HG03025 (cell line): ENCODE results near the gene IPO13.

ENCODE experiments used
- ATAC-seq: cut with Tn5 transposase; IDR thresholded peaks from one replicate; pipeline ENCODE4 v1.9.1; 2021; ENCODE audit warnings: mild to moderate bottlenecking, moderate library complexity; ENCODE audit not compliant: unreplicated experiment, low FRiP score

The IPO13 gene

DNA sequence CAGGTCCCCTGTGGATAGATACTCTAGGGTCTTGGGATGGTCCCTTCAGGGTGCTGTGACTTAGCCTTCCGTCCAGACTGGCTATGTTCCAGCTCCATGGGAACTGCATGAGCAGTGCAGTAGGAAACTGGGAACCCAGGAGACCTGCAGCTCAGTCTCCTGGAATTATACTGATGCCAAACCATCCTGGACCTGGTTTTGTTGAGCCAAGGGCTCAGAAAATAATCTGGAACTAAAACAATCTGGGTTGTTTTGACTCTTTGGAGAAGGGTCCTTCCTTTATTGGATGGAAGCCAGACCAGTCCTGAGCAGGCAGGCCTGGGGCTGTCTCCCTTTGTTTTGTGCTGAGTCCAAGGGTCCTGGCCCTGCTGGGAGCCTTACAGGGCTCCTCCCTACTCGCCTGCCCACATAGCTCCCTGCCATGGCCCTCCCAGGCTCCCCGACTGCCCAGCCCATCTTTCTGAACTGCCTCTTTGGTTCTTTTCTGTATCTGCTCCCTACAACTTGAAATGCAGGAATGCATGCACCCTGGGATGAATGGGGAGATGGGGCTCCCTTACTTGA, 1.2 kb downstream of the IPO13 start:
- no peak for ATAC-seq

DNA sequence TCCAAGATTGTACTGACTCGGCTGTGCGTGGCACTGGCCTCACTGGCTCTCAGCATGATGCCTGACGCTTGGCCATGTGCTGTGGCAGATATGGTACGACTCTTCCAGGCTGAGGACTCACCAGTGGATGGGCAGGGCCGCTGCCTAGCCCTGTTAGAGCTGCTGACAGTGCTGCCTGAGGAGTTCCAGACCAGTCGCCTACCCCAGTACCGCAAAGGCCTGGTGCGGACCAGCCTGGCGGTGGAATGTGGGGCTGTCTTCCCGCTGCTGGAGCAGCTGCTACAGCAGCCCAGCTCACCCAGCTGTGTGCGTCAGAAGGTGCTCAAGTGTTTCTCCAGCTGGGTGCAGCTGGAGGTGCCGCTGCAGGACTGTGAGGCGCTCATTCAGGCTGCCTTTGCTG, 2.9 kb downstream of the IPO13 start:
- ATAC-seq, result no peak

DNA sequence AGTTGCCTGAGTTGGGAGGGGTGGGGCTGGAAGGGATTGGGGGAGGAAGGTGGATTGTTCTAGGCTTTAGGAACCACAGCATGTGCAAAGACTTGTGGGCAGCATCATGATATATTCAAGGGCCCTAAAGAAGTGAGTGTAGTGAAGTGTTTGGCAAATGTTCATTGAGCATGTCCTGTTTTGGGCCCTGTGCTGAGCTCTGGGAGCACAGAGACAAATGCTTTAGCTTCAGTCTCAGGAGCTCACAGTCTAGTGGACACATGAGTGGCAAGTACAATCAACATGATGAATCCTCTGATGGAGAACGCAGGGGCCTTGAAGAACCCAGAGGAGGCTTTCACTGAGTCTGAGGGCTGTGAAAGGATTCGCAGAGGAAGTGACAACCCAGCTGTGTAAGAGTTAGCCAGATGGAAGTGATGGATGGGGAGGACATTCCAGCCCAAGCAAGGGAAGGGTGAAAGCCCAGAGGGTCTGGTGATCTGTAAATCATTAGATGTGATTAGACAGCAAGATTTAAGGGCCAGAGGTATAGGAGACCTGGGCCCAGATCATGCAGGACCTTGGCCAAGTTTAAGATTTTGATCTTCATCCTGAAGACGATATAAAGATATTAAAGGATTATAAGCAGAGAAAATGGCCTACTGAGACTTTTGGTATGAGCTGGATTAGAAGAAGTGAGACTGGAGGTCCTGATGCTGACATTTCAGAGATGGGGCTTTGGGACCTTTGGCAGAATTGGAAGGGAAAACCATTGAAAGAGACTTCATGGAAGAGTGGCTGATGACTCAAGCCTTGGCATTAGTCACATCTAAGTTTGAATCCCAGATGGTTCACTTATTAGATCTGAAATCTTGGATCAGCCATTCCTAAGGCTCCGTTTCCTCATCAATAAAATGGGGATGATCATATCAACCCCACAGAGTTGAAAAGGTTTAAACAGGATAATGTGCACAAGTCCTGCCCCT, 4.6 kb downstream of the IPO13 start:
- ATAC-seq, result no peak

DNA sequence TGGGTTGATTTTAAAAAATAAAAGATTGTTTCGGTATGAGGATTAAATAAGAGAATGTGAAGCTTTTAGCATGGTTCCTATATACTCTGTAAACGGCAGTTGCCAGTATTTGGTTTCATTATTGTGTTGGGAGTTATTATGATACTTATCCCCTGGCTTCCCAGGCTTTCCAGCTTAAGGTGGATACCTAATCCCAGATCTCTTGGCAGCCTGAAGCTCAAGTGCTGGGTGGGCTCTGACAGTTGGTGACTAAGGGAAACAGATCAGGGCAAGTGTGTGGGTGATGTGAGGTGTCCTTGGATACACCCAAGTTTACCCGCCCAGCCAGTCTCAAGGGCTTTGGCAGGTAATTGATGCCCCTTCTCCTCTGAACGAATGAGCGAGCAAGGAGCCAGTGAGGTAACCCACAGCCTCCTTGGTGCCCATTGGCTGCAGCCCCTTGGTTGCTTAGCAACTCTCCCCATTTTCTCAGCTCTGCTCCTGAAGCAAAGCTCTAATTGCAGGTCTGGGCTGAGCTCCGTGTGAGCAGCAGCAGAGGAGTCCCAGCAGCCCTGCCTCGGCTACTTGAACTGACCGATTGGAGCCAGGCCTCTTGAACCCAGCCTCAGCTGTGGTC, 6.1 kb downstream of the IPO13 start:
- no peak for ATAC-seq

DNA sequence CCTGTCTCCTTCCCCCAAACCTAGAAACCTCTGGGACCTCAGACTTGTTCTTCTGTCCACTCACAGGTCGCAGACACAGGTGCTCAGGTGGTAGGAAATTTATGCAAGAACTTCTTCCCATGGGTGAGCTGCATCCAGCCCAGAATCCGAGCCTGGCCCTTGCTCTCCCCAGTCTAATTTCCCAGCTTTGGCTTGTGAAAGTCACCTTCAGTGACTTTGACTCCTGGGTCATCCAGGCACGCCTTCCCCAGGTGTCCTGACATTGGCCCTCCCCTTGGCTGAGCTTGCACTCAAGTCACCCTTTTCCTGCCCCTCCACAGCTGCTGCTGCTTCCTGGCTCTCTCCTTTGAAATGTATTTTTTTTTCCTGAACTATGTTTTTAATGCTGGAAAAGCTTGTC, 6.6 kb downstream of the IPO13 start:
- ATAC-seq, result no peak

DNA sequence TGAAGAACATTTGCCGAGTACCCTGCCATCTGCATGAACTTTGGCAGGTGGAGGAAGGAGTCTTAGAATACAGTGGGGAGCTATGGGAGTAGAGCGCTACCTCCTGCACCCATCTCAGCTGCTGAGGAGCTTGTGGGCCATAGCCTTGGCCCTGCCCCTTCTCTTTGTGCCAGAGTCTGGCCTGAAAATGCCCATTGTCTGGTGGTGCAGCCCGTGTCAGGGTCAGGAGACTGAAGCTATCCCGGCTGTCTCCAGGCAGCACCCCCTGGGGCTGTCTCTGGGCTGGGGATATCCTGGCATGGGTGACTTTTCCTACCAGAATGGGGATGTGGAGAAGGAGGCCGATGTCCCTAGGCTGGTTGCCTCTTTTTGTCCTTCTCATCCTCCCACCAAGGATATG, 7.3 kb downstream of the IPO13 start:
- ATAC-seq, result no peak

DNA sequence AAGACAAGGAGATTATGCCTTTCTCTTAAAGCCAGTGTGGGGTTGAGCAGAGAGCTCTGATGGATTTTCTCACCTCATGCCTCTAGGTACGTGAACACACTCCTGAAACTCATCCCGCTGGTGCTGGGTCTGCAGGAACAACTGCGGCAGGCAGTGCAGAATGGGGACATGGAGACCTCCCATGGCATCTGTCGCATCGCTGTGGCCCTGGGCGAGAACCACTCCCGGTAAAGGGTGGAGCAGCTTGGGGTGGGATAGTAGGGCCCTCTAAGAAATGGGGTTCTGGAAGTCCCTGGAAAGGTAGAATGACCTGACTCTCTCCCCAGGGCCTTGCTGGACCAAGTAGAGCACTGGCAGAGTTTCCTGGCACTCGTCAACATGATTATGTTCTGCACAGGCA, 9.5 kb downstream of the IPO13 start:
- no peak for ATAC-seq

DNA sequence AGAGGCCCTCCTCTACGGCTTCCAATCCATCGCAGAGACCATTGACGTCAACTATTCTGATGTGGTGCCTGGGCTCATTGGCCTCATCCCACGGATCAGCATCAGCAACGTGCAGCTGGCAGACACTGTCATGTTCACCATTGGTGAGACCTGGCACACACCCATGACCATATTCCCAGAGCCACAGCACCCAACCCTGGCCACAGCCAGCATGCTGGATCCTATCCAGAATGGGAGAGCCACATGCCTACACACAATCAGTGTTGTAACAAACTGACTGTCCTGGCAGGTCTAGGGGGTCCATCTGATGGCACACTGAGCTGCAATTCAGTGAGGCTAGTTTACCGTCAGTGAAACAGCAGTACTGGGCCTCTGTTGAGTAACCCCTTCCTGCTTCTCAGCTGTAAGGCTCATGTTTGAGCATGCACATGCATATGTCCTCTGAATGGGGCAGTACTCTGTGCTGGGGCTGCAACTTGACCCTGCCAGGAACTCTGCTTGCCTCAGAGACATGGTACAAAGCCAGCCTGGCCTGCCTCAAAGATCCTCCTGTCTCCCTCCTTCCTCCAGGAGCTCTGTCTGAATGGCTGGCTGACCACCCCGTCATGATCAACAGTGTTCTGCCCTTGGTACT, 10.8 kb downstream of the IPO13 start:
- no peak for ATAC-seq

DNA sequence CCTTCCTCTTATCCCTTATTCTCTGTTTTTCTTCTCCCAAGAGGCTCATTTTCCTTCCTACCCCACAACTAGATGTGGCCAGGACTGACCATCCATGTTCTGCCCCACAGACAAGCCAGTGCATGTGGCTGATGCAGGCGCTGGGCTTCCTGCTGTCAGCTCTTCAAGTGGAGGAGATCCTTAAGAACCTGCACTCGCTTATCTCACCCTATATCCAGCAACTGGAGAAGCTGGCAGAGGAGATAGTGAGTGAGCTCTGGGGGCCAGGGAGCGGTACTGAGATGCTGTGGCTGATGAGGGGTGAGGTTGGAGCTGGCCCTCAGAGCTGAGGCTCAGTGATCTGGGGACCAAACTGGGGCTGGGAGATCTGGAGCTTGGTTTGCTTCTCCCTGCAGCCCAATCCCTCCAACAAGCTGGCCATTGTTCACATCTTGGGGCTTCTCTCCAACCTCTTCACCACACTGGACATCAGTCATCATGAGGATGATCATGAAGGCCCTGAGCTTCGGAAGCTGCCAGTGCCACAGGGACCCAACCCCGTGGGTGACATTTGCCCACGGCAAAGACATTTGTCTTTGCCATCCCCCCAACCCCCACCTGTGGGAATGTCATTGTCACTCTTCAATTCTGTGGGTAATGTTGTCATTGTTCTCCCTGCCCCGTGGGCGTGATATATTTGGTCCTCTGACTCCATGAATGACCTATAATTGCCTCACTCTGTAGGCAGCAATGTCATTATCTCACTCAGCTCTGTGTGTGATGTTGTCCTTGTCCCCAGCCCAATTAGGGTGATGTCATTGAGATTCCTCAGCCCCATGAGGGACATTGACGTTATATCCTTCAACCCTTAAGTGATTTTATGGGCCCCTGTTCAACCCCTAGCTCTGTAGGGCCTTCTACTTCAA, 11.9 kb downstream of the IPO13 start:
- no peak for ATAC-seq

DNA sequence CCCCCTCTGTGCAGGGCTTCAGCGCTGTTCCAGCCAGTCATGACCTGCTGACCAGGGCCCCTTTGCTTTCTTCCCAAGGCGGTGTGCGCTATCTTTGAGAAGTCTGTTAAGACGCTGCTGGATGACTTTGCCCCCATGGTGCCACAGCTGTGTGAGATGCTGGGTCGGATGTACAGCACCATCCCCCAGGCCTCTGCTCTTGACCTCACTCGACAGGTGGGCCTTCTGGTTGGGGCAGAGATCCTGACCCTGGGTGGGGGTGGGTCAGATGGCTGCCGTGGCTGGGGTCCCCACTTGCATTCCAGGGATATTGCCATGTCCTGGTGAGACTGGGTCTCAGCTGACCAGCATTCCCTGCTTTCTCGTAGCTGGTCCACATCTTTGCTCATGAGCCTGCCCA, 14.0 kb downstream of the IPO13 start:
- no peak for ATAC-seq

DNA sequence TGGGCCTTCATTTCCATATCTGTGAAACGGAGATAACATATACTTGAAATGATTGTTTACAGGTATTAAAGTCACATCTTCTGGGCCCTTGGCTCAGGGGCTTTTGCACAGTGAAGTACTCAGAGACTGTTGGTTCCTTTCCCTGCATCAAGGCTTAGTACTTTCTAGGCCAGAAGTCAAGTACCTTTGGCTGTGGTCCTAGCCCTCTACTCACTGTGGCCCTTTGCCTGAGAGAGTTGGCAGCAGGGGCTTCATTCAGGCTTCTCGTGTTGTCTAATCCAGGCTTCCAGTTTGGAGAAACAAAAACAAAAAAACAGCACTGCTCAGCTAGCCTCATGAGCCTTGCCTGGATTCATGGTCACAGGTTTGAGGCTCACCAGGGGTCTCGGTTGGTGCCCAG, 14.9 kb downstream of the IPO13 start:
- ATAC-seq, result no peak

DNA sequence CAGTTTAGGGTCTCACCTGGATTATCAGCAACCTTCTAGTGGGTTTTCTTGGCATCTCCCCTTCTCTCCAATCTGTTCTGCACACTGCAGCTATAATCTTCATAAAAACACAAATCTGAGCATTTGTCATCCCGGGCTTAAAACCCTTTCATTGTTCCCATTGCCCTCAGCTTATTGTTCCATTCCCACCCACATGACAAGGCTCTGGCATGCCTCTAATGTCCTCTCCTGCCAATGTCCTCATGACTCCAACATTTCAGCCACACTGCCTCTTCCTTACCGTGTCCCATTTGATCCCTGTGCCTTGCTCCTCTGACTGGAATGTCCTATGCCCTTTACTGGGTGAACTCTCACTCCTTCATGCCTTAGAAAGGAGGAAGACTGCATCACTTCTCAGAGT, 15.6 kb downstream of the IPO13 start:
- no peak for ATAC-seq

DNA sequence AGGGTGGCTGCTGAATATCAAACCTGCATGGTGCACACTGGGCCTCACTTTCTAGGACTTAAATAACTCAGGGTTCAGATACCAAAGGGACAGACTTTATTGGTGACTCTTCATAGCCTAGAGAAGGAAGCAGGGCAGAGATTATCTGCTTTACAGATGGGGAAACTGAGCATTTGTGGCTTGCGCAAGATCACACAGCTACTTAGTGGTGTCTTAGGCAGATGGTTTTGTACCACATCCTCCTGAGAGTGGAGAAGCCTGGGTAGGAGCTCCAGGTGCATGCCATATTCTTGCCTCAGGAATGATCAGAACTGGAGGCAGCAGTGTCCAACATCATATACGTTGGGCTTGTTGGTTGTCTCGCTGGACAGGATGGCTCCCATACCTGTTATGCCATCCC, 16.3 kb downstream of the IPO13 start:
- ATAC-seq, result no peak

DNA sequence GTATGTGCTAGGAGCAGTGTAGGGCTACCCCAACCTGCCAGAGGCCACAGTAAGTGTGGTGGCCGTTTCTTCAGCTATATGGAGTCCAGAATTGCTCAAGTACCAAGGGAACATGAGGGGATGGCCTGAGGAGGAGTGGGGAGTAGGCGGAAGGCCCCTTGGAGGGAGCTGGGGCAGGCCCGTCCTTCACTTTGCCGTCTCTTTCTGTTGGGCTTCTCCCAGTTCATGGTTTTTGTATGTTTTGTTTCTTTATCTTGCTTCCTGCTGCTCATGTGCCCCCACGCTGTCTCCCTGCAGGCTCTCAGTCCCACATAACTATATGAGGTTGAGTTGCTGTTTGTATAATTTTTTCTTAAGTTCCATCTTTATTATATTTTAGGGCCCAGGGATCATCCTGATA, 17.1 kb downstream of the IPO13 start:
- ATAC-seq, result no peak

DNA sequence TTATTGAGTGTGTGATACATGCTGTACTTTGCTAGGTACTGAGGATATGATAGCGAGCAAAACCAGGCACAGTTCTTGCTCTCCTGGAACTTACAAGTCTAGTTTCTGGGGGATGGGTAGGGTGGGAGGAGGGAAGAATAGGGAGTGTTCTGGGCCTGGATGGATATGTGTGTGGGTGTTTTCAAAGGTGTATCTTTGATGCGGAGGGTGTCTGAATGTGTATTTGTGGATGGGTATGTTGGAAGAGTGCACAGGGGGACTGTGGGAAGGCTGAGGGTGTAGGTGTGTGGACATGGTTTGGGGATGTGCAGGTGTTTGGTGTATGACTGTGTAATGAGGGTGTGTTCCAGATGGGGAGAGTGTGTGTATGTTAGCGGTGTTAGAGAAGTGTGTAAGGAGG, 18.6 kb downstream of the IPO13 start:
- ATAC-seq, result no peak

DNA sequence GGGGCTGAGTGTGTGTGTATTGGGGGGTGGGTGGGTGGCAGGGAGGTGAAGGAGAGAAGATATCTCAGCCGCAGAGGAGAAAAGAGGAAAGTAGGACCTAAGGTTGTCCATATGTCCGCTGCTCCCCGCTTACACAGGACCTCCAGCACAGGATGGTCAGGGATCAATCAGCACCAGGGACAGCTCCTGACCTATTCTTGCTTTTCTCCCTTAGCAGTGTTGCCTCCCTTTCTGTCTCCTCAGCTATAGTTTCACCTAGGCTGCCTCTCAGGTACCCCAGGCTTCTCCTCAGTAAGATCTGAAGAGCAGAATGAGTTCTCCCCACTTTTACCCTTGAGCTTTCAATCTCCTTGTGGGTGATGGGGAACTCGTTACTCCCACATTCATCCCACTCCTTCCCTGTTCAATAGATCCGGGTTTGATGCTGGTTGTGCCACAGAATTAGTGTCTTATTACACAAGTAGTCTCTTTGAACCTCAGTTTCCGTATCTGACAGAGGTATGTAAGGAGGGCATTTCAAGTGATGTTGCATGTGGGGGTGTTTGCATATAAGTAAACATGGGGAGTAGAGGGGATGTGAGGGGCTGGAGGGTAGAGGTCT, 21.7 kb downstream of the IPO13 start:
- no peak for ATAC-seq

DNA sequence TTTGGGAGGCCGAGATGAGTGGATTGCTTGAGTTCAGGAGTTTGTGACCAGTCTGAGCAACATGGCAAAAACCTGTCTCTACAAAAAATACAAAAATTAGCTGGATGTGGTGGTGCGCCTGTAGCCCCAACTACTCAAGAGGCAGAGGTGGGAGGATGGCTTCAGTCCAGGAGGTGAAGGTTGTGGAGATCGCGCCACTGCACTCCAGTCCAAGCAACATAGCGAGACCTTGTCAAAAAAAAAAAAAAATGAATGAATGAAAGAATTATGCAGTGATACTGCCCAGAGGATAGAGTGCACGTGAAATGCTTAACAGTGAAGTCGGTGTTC, 22.6 kb downstream of the IPO13 start:
- no peak for ATAC-seq

DNA sequence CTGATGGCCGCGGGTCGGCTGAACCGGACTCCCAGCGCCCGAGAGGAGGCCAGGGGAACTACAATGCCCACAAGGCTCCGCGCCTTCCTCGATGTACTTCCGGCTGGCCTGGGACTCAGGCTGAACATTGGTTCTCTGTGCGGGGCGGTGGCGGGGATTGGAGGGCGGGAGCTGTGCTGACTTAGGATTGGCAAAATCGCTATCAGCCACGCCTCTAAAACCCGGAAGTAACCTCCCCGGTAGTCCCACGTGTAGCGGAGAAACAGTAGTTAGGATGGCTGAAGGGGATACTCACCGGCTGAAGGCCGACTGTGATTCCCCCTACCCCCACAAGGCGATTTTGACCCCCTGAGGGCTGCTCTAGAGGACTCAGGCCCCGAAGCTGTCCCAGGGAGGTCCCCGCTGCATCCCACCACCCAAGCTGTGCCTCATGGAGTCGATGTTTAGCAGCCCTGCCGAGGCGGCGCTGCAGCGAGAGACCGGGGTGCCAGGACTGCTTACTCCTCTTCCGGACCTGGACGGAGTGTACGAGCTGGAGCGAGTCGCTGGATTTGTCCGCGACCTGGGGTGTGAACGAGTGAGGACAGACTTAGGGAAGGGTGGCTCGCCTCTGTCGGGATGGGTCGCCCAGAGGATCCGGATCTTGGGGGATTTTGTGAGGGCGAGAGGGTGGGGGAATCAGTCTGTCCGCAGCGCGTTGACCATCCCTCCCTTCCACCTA, 23.2 kb downstream of the IPO13 start, which contains the start of gene DPH2:
Gene DPH2, plus strand, starts transcription at position 265 of the 721 bp plus-strand sequence. Its CDS starts 166 bp downstream, at position 431.
- ATAC-seq, result peak; percentile 67

DNA sequence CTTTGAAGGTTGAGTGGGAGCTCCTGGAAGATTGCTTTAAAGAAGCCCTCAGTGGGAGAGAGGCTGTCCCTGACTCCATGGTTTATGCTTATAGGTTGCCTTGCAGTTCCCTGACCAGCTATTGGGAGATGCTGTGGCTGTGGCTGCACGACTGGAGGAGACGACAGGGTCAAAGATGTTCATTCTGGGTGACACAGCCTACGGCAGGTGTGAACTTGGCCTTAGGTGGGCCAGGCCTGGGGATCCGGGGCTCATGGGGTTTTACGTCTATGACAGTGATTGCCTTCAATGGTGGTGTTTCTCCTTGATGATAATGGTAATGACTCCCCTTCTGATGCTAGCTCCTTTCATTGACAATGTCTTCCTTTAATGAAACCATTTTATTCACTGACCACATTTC, 23.8 kb downstream of the IPO13 start:
- no peak for ATAC-seq
